ENCODE results near the gene TSPAN9. TPM values are rescaled to one million over a fixed set of nuclear protein-coding genes. Genes with fewer than 3 reads are reported as not detected.

The TSPAN9 gene
- polyA plus RNA-seq, 10 donors = 99.8 to 117 (median 105) TPM

GRCh38 chr12:3328081-3328480 is 250.9 kb downstream of the TSPAN9 start:
- no peak for DNase-seq

GRCh38 chr12:3328571-3328970 is 251.4 kb downstream of the TSPAN9 start:
- DNase-seq = no peak

- no peak for DNase-seq
Measured at GRCh38 chr12:3329361-3329760, 252.2 kb downstream of the TSPAN9 start.

GRCh38 chr12:3330976-3331510 is 253.9 kb downstream of the TSPAN9 start:
- no peak for DNase-seq

GRCh38 chr12:3332188-3332587 is 255.0 kb downstream of the TSPAN9 start:
- no peak for DNase-seq

GRCh38 chr12:3333583-3333982 is 256.4 kb downstream of the TSPAN9 start:
- DNase-seq = no peak

- no peak for DNase-seq
Measured at GRCh38 chr12:3333991-3334391, 256.8 kb downstream of the TSPAN9 start.

GRCh38 chr12:3335078-3335487 is 257.9 kb downstream of the TSPAN9 start:
- no peak for DNase-seq

Other genes with a start within 250 kb of the TSPAN9 start
- 1 to 10 TPM; 4.7 to 6.9 (median 5.2) TPM for gene NRIP2, start 242.3 kb upstream of the TSPAN9 start, polyA plus RNA-seq (ENCODE audit: insufficient read length in 10 of 10)
- gene TEX52, start 220.3 kb upstream of the TSPAN9 start, polyA plus RNA-seq (ENCODE audit: insufficient read length in 10 of 10) = 1 to 10 TPM in 3 of 10 donors, under 1 TPM in 7; 0.15 to 1.5 (median 0.63) TPM
- gene FOXM1, start 200.2 kb upstream of the TSPAN9 start, polyA plus RNA-seq (ENCODE audit: insufficient read length in 10 of 10) = 10 to 100 TPM; 15.0 to 26.1 (median 19.5) TPM
- gene RHNO1, start 200.2 kb upstream of the TSPAN9 start, polyA plus RNA-seq (ENCODE audit: insufficient read length in 10 of 10) = 10 to 100 TPM; 15.7 to 28.1 (median 22.4) TPM
- gene TULP3, start 186.5 kb upstream of the TSPAN9 start, polyA plus RNA-seq (ENCODE audit: insufficient read length in 10 of 10) = 10 to 100 TPM; 23.3 to 34.6 (median 25.8) TPM
- gene TEAD4, start 118.0 kb upstream of the TSPAN9 start, polyA plus RNA-seq (ENCODE audit: insufficient read length in 10 of 10) = 10 to 100 TPM; 58.6 to 96.7 (median 85.3) TPM

All from muscle of back (tissue), 11 donors.